T-helper 2 cell (primary cell): ENCODE data around the gene RPAP3.
A peak's percentile ranks its signal among the peaks of the same experiment; 100 is the strongest.
"Not testable (repeated sequence)": the region's sequence is repeated elsewhere in the genome, so short reads cannot be mapped to it uniquely, and the experiment has no call there.

Source experiments
- DNase-seq, 5 experiments: peaks; one replicate each; pipeline versions ENCODE4 v3.0.0 to v3.0.0-alpha.2; 2012 to 2022

RPAP3 gene

DNA sequence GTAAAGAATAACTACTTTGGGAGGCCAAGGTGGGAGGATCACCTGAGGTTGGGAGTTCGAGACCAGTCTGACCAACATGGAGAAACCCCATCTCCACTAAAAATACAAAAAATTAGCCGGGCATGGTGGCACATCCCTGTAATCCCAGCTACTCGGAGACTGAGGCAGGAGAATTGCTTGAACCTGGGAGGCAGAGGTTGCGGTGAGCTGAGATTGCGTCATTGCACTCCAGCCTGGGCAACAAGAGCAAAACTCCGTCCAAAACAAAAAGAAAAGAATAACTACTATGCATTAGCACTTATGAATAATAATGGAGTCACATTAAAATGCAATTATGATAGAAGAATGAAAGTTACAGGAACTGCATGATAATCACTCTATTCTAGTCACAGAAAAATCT lies 37.9 kb downstream of the RPAP3 start:
- not testable (repeated sequence) for DNase-seq

DNA sequence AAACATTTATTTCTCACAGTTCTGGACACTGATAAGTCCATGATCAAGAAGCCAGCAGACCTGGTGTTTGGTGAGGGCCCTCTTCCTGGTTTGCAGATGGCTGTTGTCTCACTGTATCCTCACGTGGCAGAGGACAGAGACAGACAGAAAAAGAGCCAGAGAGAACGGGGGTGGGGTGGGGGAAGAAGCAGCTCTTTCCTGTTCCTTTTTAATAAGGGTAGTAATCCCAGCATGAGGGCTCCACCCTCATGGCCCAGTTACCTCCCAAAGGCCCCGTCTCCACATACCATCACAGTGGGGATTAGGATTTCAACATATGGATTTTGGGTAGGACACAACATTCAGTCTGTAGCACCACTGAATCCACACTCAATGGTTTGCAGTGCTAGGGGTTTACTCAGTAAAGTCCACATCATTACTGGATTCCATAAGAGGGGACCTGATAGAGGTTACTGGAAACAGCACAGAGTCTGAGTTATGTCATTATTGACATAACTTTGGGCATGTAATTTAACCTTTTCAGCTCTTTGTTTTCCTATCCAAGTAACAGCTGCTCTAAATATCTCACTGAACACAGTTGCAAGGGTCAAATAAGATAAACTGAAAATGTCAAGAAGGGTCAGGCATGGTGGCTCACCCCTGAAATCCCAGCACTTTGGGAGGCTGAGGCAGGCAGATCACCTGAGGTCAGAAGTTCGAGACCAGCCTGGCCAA lies 53.2 kb downstream of the RPAP3 start:
- DNase-seq: no peak

DNA sequence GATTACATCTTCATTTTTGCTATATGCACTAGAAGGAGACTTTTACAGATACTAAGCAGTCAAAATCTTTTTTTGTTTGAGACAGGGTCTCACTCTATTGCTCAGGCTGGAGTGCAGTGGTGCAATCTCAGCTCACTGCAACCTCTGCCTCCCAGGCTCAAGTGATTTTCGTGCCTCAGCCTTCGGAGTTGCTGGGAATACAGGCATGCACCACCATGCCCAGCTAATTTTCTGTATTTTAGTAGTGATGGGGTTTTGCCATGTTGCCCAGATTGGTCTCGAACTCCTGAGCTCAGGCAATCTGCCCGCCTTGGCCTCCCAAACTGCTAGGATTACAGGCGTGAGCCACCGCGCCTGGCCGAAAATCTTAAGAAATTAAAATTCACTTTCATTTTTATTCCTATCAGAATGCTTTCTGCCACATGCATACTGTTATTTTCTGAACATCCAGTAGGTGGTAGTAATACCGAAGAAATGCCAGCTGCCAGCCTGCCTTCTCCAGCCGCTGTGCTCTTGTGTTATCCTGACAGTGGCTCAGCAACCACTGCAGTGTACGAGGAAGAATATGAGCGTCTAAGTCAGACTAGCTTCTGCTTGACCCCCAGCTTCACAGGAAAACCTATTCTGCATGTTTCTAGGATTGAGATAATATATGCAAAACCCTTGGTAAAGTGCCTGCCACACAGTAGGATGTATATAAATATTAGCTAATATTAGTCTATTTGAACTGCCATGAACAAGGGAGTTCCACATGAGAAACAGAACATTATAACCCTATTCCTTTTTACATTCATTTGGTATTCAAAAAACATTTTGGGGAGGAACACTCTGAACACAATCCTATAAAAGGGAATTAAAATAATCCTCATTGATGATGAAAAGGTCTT lies 54.2 kb downstream of the RPAP3 start:
- DNase-seq: peak in 2 of 5 experiments; percentile 23 to 79

DNA sequence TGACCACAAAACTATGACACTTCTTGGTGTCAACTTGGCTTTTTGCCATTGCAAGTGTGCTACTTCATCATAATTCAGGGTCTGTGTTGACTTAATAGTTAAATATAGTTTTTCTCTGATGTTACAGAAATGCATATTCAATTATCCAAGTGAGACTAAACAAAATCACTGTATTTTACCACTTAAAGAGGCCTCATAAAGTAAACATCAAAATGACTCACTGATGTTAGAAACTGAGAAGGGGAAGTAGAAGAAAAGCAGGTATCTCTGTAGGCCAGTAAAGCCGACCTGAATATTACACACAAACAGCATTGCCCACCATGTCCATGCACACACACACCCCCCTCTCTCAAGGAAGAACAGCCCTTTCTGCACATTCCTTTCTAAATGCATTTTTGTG lies 55.4 kb downstream of the RPAP3 start:
- peak in 1 of 5 experiments; percentile 51 for DNase-seq

DNA sequence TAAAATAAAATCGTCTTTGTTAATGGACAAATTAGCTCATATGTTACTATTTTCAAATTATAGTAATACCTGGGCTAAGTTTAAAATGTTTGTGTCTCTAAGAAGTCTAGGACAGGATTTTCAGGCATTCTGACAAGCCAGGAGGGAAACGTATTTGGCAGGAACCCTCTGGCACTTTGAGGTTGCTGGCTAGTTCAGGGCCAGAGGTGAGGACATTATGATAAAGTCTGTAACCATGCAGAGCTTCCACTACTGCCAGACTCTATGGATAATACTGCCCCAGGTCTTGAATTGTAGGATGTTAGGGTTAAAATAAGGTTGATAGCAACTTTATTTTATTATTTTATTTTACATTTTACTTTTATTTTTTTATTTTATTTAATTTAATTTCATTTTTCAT lies 56.4 kb downstream of the RPAP3 start:
- DNase-seq: no peak

DNA sequence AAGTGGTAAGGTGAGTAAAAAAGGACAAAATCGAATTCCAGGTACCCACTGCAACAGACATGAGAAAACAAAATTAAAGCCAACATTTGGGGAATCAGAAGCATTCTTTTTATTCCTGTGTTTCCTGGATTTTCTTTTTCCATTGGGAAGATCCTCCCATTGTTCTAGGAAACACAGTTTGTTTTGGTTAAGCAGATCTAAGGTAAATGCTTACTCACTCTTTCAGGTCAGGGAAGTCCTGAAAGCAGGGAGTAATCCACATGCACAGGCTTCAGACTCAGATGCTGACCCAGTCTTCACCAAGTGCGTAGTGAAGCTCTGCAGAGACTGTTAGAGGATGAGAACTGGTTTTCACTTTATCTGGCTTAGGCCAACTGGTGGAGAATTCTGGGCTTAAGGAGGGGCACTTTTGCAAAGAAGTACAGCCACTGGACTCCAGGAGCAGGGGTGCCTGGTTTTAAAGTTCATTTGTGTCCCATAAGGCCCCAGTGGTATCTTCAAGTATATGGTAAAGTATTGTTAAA lies 57.7 kb downstream of the RPAP3 start:
- DNase-seq: no peak

DNA sequence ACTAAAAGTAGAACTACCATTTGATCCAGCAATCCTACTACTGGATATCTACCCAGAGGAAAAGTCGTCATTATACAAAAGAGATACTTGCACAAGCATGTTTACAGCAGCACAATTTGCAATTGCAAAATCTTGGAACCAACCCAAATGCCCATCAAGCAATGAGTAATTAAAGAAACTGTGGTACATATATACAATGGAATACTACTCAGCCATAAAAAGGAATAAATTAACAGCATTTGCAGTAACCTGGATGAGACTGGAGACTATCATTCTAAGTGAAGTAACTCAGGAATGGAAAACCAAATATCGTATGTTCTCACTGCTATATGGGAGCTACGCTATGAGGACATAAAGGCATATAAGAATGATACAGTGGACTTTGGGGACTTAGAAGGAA lies 63.5 kb downstream of the RPAP3 start:
- not testable (repeated sequence) for DNase-seq

DNA sequence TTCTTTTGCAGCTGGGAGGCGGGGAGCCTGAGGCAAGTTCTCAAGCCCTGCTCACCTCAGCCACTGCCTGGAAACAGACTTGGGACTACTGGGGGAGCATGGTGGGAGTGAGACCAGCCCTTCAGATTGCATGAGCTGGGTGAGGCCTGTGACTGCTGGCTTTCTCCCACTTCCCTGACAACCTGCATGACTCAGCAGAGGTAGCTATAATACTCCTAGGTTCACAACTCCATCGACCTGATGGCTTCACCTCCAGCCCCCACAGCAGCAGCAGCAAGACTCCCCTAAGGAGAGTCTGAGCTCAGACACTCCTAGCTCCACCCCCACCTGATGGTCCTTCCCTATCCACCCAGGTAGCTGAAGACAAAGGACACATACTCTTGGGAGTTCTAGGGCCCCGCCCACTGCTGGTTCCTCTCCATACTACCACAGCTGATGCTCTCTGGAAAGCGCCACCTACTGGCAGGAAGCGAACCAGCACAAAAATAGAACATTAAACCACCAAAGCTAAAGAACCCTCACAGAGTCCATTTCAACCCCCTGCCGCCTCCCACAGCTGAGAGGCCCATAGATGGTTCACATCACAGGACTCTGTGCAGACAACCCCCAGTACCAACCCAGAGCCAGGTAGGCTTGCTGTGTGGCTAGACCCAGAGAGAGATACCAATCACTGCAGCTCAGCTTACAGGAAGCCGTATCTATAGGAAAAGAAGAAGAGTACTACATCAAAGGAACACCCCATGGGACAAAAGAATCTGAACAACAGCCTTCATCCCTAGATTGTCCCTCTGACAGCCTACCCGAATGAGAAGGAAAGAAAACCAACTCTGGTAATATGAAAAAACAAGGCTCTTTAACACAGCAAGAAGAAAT lies 68.7 kb downstream of the RPAP3 start:
- peak in 3 of 5 experiments; percentile 18 to 35 (median 22) for DNase-seq

DNA sequence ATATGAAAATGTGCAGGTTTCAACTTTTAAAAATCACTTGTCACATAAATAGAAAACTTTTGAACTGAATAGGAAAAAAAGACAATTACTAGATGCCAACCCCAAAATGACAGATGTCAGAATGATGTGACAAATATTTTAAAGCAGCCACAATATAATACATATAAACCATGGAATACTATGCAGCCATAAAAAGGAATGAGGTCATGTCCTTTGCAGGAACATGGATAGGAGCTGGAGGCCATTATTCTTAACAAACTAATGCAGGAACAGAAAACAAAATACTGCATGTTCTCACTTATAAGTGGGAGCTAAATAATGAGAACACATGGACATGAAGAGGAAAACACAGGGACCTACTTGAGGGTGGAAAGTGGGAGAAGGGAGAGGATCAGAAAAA lies 70.1 kb downstream of the RPAP3 start:
- DNase-seq: not testable (repeated sequence)

DNA sequence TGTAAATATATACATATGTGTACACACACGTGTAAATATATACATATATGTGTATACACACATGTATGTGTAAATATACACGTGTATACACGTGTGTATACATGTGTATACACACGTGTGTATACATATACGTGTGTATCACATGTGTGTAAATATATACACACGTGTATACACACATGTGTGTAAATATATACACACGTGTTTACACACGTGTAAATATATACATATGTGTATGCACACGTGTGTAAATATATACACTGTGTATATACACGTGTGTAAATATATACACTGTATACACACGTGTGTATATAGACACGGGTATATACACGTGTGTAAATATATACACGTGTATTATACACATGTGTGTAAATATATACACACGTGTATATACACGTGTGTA lies 71.7 kb downstream of the RPAP3 start:
- no peak for DNase-seq

DNA sequence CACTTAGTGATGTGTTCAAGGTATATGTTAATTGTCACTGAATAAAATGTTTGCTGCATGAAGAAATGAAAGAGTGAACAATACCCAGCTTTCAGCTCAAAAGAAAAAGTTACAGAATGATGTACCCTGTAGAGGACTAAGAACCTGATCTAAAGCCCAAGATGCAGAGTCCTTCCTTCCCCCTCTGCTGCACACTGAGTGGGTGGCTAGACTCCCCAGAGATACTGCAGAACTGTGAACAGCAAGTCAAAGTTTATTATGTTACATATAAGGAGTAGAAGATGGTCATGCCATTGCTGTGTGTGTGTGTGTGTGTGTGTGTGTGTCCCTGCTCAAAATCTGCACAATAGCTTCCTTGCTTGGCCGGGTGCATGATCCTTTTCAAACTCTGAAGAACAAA lies 83.9 kb downstream of the RPAP3 start:
- no peak for DNase-seq

DNA sequence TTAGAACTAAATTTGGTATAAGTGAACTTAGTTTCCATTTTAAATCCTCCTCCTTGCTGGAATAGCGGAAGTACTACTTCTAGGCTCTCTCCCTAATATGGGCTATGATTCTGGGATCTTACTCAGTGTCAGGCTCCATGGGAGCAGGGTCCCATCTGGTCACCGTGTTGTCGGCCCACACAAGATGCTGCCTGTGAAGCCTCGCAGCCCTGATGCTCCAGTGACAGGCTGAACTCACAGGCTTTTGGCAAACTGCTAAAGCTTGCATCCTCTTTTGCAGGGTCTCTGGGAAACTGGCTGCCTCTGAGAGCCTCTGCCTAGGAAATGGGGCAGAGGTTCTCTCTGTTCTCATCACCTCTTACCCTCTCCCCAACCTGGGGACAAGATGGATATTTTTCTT lies 88.4 kb downstream of the RPAP3 start:
- DNase-seq: no peak

DNA sequence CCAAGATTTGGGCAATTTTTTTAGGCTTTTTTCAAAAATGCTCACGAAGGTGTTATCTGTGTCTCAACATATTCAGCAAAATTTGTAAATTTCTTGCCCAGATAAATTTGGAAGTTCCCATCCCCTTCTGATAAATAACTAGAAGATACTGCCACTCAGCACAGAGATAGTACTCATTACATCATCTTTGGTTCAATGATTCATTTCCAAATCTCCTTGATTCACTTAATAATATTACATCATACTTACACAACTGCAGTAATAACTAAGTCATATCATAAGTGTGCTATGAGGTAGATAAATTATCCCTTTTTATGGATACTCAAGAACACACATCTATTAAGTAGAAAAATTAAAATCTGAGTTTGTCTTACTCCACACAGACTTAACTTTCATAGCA lies 89.4 kb downstream of the RPAP3 start:
- no peak for DNase-seq

DNA sequence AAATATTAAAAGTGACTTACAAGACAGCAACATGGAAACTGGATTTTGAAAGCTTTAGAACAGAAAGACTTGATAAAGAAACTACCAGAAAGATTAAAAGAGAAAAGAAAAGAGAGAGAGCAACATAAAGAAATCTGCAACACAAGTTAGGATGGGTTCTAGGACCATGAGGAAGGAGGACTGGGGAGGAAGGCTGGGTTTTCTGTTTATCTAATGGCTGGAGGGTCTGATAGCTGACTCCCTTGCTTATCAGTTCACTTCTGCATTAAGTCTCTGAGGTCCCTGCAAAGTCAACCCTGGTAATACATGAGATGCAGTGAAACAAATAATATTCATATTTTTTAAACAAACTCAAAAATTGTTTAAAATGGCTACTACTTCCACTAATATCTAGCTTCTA lies 90.1 kb downstream of the RPAP3 start:
- no peak for DNase-seq

DNA sequence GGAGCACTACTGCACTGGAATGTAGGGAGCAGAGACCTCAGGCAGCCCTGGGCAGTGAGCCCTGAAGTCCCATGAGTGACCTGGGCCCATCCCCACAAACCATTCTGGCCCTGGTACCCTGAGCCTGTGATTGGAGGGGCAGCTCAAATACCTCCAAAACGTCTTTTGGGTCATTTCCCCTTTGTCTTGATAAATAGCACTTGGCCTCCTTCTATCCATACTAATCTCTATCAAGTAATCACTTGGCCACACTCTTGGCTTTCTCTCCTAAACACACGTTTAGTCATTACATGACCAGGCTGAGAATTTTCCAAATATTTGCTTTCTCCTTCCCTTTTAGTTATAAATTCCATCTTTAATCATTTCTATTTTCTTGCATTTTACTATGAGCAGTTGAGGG lies 91.3 kb downstream of the RPAP3 start:
- no peak for DNase-seq

DNA sequence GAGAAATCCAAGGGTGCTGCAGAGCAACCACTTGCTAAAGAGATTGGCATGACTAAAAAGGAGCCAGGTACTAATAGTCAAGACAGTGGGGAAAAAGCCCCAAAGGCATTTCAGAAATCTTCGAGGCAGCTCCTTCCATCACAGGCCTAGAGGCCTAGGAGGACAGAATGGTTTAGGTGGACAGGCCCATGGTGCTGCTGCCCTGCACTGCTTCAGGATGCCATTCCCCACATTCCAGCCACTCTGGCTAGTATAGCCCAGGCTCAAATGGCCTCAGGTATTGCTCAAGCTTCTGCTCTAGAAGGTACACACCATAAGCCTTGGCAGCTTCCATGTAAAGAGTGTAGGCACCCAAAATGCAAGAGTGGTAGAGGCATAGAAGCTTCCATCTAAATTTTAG lies 92.9 kb downstream of the RPAP3 start:
- DNase-seq: no peak

DNA sequence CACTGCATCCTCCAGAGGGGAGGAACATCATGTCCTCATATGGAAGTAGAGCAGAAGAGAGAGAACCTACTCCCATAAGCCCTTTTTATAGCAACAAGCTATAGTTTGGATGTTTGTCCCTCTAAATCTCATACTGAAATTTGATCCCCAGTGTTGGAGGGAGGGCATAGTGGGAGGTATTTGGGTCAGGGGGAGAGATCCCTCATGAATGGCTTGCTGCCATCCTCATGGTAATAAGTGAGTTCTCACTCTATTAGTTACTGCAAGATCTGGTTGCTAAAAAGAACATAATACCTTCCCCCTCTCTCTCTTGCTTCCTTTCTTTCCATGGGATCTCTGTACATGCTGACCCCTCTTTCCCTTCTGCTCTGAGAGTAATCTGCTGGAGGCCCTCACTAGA lies 93.9 kb downstream of the RPAP3 start:
- no peak for DNase-seq
